Peyer's patch (tissue), 4 donors: ENCODE measurements around the gene DAPK1. TPM values are rescaled to one million over a fixed set of nuclear protein-coding genes. Genes with fewer than 3 reads are reported as not detected.

Experiments used
- DNase-seq, 3 donors: peaks; one replicate each; pipeline ENCODE4 v3.0.0-alpha.2; 2017 to 2019
- H3K27ac ChIP-seq, 4 donors: fragments of 200-600 bp; sonication (generic); one replicate each; pipeline ENCODE4 v1.5.1; 2016 to 2019
- H3K27me3 ChIP-seq, 2 donors: fragments of 200-600 bp; sonication (generic); one replicate each; pipeline ENCODE4 v1.5.1; 2019
- H3K36me3 ChIP-seq, 3 donors: fragments of 200-600 bp; sonication (generic); one replicate each; pipeline ENCODE4 v1.5.1; 2016 to 2019
- H3K4me1 ChIP-seq, 4 donors: fragments of 200-600 bp; sonication (generic); one replicate each; pipeline ENCODE4 v1.5.1; 2016 to 2019
- H3K4me3 ChIP-seq, 4 donors: fragments of 200-600 bp; sonication (generic); 1 replicate in 3 of 4; 2 replicates in 1 of 4; pipeline ENCODE4 v1.5.1; 2016 to 2019; ENCODE audit warnings: mild to moderate bottlenecking in 1 of 4
- H3K9me3 ChIP-seq, 4 donors: fragments of 200-600 bp; sonication (generic); one replicate each; pipeline ENCODE4 v1.5.1; 2016 to 2019; ENCODE audit warnings: mild to moderate bottlenecking in 1 of 4
- POLR2A ChIP-seq, 2 donors: fragments of 450-650 bp; IDR thresholded peaks; one replicate each; pipeline ENCODE4 v1.5.1; 2017; ENCODE audit warnings: antibody characterized with exemption in 2 of 2, mild to moderate bottlenecking in 2 of 2, moderate library complexity in 2 of 2
- total RNA-seq, 4 donors: library from RNA; depleted of rRNA; stranded (reverse); fragments of >200 nt; gene quantifications; one replicate each; pipeline ENCODE4 v1.1.0, GENCODE V29; 2016
- TF ChIP-seq, protein P1 (sequence below), 6 experiments: fragments of 450-650 bp in 4 of 6; fragments of 200-600 bp in 2 of 6; sonication (generic) in 1 of 6; IDR thresholded peaks; one replicate each; pipeline ENCODE4 v1.5.1; 2017 to 2019; ENCODE audit warnings: antibody characterized with exemption in 6 of 6, mild to moderate bottlenecking in 3 of 6, moderate library complexity in 1 of 6

The DAPK1 gene
- total RNA-seq, 4 donors from 2014 or later = 45.4 to 96.4 (median 77.2) TPM

DNA sequence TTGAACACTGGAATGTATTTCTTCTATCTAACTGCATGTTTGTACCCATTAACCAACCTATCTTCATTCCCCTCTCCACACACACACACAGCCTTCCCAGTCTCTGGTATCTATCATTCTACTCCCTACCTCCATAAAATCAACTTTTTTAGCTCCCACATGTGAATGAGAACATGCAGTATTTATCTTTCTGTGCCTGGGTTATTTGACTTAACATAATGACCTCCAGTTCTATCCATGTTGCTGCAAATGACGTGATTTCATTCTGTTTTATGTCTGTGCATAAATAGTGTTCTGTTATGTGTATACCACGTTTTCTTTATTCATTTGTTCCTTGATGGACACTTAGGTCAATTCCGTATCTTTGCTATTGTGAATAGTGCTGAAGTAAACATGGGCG lies 189.5 kb downstream of the DAPK1 start:
- TF ChIP-seq, protein P1, sequence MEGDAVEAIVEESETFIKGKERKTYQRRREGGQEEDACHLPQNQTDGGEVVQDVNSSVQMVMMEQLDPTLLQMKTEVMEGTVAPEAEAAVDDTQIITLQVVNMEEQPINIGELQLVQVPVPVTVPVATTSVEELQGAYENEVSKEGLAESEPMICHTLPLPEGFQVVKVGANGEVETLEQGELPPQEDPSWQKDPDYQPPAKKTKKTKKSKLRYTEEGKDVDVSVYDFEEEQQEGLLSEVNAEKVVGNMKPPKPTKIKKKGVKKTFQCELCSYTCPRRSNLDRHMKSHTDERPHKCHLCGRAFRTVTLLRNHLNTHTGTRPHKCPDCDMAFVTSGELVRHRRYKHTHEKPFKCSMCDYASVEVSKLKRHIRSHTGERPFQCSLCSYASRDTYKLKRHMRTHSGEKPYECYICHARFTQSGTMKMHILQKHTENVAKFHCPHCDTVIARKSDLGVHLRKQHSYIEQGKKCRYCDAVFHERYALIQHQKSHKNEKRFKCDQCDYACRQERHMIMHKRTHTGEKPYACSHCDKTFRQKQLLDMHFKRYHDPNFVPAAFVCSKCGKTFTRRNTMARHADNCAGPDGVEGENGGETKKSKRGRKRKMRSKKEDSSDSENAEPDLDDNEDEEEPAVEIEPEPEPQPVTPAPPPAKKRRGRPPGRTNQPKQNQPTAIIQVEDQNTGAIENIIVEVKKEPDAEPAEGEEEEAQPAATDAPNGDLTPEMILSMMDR (IDR thresholded peaks at IDR 0.05) = no peak
- no peak for TF ChIP-seq POLR2A (IDR thresholded peaks at IDR 0.05)
- Histone ChIP-seq H3K27ac (no peak overlapping the region), H3K27me3 (no peaks in the 10 kb centered on the region), H3K9me3 (no peaks in the 10 kb centered on the region), H3K4me1 (no peaks in the 10 kb centered on the region), H3K4me3 (no peak overlapping the region), H3K36me3 (peaks cover 0 to 3% (median 2%) of the 10 kb centered on the region in 3 donors)
- DNase-seq = no peak

DNA sequence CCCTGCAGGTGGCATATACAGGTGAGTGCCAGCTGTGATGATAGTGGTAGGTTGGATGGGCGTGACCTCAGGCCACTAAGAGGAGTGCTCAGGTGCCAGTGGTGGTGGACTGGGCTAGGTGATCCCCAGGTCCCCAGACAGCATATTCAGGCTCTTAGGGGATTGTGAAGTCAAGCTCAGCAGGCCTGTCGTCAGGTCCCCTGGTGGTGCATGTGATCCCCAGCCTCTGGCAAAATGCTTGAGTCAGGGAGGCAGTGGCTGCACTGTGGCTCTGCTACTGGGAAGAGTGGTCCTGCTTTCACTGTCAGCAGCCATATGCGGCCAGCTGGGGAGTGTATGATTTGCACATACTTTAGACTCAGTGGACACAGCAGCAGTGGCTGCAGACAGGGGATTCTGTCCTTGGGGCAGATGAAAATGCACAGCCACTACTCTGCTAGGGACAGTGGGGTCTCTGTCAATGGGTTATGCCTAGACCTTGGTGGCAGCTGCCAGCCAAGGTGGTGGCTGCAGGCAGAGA lies 196.6 kb downstream of the DAPK1 start:
- H3K4me1 ChIP-seq = no peaks in the 10 kb centered on the region
- no peak overlapping the region for H3K4me3 ChIP-seq
- no peak for DNase-seq
- H3K27ac ChIP-seq = no peak overlapping the region
- no peaks in the 10 kb centered on the region for H3K27me3 ChIP-seq
- H3K36me3 ChIP-seq = peaks cover 0 to 25% (median 3%) of the 10 kb centered on the region in 3 donors
- H3K9me3 ChIP-seq = no peaks in the 10 kb centered on the region
- TF ChIP-seq, protein P1 (IDR thresholded peaks at IDR 0.05) = no peak
- TF ChIP-seq POLR2A (IDR thresholded peaks at IDR 0.05) = no peak

DNA sequence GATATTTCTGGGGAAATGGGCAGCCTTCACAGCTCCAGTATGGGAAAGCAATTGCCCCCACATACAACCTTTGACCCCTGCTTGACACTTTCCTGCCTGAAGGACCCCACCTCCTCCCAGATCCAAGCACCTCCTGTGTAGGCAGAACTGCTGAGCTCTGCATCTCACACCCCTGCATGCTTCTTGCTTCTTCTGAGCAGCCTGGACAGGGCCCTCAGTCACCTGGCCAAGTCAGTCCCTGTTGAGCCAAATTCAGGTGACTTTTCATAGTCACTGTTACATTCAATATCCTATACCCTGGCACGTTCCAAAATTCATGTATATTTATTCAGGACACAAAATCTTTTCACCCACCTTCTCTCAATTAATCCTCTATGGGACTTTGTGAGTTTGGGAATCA lies 197.9 kb downstream of the DAPK1 start:
- no peaks in the 10 kb centered on the region for H3K27me3 ChIP-seq
- H3K4me1 ChIP-seq = no peaks in the 10 kb centered on the region
- DNase-seq = no peak
- no peaks in the 10 kb centered on the region for H3K9me3 ChIP-seq
- peaks cover 0 to 37% (median 3%) of the 10 kb centered on the region in 3 donors for H3K36me3 ChIP-seq
- H3K4me3 ChIP-seq = no peak overlapping the region
- no peak overlapping the region for H3K27ac ChIP-seq
- TF ChIP-seq, protein P1 (IDR thresholded peaks at IDR 0.05) = no peak
- no peak for TF ChIP-seq POLR2A (IDR thresholded peaks at IDR 0.05)

DNA sequence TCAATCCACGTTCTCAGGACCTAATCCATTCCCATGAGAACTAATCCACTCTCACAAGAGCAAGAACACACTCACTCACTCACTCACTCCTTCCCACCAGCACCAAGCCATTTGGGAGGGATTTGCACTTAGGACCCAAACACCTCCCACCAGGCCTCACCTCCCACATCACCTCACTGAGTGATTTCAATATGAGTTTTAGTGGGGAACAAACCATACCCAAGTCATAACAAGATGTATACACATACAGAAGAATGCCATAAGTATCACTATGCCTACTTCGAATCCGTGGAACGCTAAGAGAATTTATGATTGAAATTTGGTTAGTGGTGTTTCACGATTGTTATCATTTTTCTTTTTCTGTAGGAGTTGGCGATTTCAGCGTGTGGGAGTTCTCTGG lies 199.0 kb downstream of the DAPK1 start:
- no peak for DNase-seq
- H3K4me3 ChIP-seq = no peak overlapping the region
- H3K27ac ChIP-seq = no peak overlapping the region
- TF ChIP-seq POLR2A (IDR thresholded peaks at IDR 0.05) = no peak
- TF ChIP-seq, protein P1 (IDR thresholded peaks at IDR 0.05) = no peak
- peaks cover 0 to 37% (median 3%) of the 10 kb centered on the region in 3 donors for H3K36me3 ChIP-seq
- no peaks in the 10 kb centered on the region for H3K9me3 ChIP-seq
- no peaks in the 10 kb centered on the region for H3K27me3 ChIP-seq
- no peaks in the 10 kb centered on the region for H3K4me1 ChIP-seq

DNA sequence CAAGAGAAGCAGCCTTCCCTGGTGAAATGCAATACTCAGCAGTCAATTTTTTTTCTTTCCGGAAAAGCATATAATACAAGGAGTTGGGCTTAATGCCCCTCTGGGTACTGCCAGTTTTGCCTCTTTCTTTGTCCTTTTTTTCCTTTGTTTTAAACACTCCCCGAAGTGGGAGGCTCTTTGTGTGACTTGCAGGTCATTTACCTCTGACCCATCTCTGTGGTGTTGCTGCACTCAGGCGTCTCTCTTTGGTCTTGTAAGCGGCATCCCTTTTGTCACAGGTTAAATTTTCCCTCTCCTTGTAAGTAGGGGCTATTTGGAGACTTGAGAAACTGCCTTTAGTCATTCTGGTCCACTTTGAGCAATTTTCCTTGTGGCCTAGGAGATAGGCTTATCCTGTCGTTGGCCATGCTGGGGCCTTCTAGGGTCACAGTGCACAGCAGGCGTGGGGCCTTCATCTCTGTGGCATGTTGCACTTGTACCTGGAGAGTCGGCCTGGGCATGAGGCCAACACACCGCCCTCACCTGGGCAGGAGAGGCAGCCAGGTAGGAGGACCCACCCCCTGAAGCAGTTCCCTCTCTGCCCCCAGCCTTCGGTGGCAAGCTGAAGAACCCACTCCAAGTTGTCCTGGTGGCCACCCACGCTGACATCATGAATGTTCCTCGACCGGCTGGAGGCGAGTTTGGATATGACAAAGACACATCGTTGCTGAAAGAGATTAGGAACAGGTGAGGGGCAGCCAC lies 200.6 kb downstream of the DAPK1 start:
- H3K27me3 ChIP-seq = no peaks in the 10 kb centered on the region
- peaks cover 0 to 43% (median 0%) of the 10 kb centered on the region in 3 donors for H3K36me3 ChIP-seq
- H3K9me3 ChIP-seq = no peaks in the 10 kb centered on the region
- H3K4me1 ChIP-seq = no peaks in the 10 kb centered on the region
- H3K4me3 ChIP-seq = no peak overlapping the region
- no peak overlapping the region for H3K27ac ChIP-seq
- TF ChIP-seq, protein P1 (IDR thresholded peaks at IDR 0.05) = no peak
- TF ChIP-seq POLR2A (IDR thresholded peaks at IDR 0.05) = no peak
- DNase-seq = no peak
